Measurements from ENCODE around the gene MICAL2.

Gene MICAL2

DNA sequence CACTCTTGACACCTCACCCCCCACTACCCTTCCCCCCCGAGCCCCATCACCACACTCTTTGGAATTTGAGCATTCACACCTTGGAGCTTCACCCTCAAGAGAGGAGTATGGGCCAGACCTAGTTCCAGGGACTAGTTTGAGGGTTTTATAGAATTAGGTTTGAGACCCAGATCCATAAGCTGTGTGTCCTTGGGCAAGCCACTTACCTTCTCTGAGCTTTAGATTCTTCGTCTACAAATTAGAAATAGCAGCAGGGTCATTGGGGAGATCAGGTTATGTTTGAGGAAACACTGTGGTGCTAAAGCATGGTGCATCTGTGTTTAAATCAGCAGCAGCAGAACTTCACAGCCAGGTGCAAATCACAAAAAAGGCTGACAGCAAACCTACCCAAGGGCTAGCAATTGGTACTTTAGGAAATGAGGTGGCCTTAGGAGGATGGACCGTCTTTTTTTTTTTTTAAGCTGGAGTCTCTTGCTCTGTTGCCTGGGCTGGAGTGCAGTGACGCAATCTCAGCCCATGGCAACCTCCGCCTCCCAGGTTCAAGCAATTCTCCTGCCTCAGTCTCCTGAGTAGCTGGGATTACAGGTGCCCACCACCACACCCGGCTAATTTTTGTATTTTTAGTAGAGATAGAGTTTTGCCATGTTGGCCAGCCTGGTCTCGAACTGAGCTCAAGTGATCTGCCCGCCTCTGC, 114.8 kb downstream of the MICAL2 start:
- no peaks in the 10 kb centered on the region for H3K27me3 ChIP-seq (ENCODE audit: control insufficient read depth in 1 of 2, insufficient read depth in 2 of 2, low read length in 2 of 2)
- H3K9me3 ChIP-seq (ENCODE audit: low read length) = no peaks in the 10 kb centered on the region
- no peak overlapping the region for H3K27ac ChIP-seq (ENCODE audit: low read depth, low read length)
- peaks cover 74% of the 10 kb centered on the region for H3K36me3 ChIP-seq (ENCODE audit: insufficient read depth, low read length)
- H3K4me3 ChIP-seq (ENCODE audit: low read depth in 1 of 2, low read length in 2 of 2) = no peak overlapping the region
- H3K4me1 ChIP-seq (ENCODE audit: insufficient read depth, low read length) = peaks cover 29% of the 10 kb centered on the region
- H3K9ac ChIP-seq (ENCODE audit: low read length) = no peak overlapping the region

DNA sequence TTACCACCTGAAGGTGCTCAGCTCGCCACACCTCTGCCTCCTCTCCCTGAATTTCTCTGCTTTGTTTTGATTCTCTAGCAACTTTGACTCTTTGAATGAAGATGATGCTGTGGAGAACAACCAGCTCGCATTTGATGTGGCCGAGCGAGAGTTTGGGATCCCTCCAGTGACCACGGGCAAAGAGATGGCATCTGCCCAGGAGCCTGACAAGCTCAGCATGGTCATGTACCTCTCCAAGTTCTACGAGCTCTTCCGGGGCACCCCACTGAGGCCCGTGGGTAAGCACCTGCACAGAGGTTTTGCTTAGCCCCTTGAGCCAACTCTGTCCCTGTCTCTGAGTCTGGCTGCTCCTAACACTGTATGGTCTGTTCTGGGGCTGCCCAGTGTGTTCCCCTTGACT, 115.7 kb downstream of the MICAL2 start:
- H3K36me3 ChIP-seq (ENCODE audit: insufficient read depth, low read length) = peaks cover 79% of the 10 kb centered on the region
- no peaks in the 10 kb centered on the region for H3K27me3 ChIP-seq (ENCODE audit: control insufficient read depth in 1 of 2, insufficient read depth in 2 of 2, low read length in 2 of 2)
- H3K4me3 ChIP-seq (ENCODE audit: low read depth in 1 of 2, low read length in 2 of 2) = no peak overlapping the region
- peaks cover 20% of the 10 kb centered on the region for H3K4me1 ChIP-seq (ENCODE audit: insufficient read depth, low read length)
- H3K9me3 ChIP-seq (ENCODE audit: low read length) = no peaks in the 10 kb centered on the region
- no peak overlapping the region for H3K9ac ChIP-seq (ENCODE audit: low read length)
- no peak overlapping the region for H3K27ac ChIP-seq (ENCODE audit: low read depth, low read length)

DNA sequence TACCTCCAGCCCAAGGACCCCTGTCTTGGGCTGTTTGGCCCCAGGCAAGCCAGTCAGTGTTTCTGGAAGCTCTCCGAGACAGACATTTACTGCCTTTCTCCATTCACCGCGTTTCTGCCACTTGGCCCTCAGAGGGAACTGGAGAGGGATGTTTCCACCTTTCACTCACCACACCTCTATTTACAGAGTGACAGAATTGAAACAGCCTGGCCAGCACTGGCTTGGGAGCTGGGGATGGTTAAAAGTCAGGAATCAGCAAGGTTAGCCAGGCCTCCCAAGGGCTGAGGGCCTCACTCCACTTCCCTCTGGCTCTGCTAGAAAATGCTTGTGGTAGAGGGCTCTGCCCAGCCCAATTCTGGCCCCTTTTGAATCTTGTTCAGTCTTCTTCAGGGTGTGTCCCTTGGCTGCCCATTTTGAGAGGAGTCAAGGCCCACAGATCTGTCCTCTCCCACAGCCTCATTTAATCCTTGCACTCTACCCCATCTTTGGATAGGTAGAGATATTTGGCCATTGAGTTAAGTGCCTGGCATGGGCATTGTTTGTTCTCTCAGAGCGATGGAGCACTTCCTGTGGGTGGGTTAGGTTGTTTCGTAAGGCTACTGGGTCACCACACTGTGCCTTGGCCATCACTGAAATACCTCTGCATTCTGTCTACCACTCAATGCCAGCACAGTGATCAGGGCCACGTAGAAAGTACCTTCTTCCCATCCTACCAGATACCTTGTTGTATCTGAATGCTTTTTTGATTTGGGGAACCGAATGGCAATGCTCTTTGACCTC, 119.2 kb downstream of the MICAL2 start:
- peaks cover 65% of the 10 kb centered on the region for H3K36me3 ChIP-seq (ENCODE audit: insufficient read depth, low read length)
- no peak overlapping the region for H3K27ac ChIP-seq (ENCODE audit: low read depth, low read length)

DNA sequence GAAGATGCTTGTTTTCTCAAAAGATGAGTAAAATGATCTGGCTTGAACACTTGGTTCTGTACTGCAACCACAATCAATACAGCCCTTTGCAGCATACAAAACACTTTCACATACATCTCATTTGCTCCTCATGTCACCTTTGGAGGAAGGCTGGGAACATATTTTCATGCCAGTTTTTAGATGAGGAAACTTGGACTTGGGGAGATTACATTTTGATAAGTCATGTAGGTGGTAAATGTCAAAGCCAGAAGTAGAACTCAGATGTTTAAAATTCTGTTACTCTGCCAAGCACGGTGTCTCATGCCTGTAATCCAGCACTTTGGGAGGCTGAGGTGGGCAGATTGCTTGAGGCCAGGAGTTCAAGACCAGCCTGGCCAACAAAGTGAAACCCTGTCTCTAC, 121.8 kb downstream of the MICAL2 start:
- Histone ChIP-seq H3K27me3 (ENCODE audit: control insufficient read depth in 1 of 2, insufficient read depth in 2 of 2, low read length in 2 of 2) (no peaks in the 10 kb centered on the region), H3K36me3 (ENCODE audit: insufficient read depth, low read length) (peaks cover 47% of the 10 kb centered on the region), H3K4me3 (ENCODE audit: low read depth in 1 of 2, low read length in 2 of 2) (no peak overlapping the region), H3K4me1 (ENCODE audit: insufficient read depth, low read length) (peaks cover 37% of the 10 kb centered on the region), H3K9ac (ENCODE audit: low read length) (no peak overlapping the region), H3K27ac (ENCODE audit: low read depth, low read length) (peak overlapping the region; percentile 36), H3K9me3 (ENCODE audit: low read length) (no peaks in the 10 kb centered on the region)

More for the DNA sequence above, 119.2 kb downstream of the MICAL2 start:
- Histone ChIP-seq H3K9ac (ENCODE audit: low read length) (no peak overlapping the region), H3K27me3 (ENCODE audit: control insufficient read depth in 1 of 2, insufficient read depth in 2 of 2, low read length in 2 of 2) (no peaks in the 10 kb centered on the region), H3K4me1 (ENCODE audit: insufficient read depth, low read length) (peaks cover 12% of the 10 kb centered on the region), H3K9me3 (ENCODE audit: low read length) (no peaks in the 10 kb centered on the region), H3K4me3 (ENCODE audit: low read depth in 1 of 2, low read length in 2 of 2) (no peak overlapping the region)

DNA sequence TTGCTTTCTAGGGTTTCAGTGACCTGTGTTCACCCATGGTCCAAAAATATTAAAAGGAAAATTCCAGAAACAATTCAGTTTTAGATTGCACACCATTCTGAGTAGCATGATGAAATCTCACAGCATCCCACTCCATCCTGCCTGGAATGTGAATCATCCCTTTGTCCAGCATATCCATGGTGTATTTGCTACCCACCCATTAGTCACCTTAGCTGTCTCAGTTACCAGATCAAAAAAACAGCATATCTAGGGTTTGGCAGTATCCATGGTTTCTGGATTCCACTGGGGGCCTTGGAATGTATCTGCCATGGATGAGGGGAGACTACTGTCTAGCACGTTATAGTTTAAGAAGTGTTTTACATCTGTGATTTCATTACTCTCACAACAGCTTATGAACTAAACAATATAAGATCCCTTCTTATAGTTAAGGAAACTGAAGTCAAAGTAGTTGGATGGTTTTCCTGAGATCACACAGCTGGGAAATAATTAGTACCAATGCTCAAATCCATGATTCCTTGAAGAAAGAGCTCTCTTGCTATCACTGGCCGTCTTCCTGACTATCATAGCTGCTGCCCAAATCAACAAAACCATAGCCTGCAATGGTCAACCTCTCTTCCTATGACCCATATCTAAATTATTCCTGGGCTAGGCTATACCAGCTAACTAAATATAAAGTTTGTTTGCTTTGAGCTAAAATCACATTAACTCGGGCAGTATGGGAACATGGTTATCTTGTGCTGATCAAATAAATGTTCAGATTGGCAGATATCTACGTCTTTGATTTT, 122.6 kb downstream of the MICAL2 start:
- Histone ChIP-seq H3K36me3 (ENCODE audit: insufficient read depth, low read length) (peaks cover 40% of the 10 kb centered on the region), H3K27me3 (ENCODE audit: control insufficient read depth in 1 of 2, insufficient read depth in 2 of 2, low read length in 2 of 2) (no peaks in the 10 kb centered on the region), H3K9me3 (ENCODE audit: low read length) (no peaks in the 10 kb centered on the region), H3K4me3 (ENCODE audit: low read depth in 1 of 2, low read length in 2 of 2) (no peak overlapping the region), H3K27ac (ENCODE audit: low read depth, low read length) (peak overlapping the region; percentile 10), H3K9ac (ENCODE audit: low read length) (no peak overlapping the region), H3K4me1 (ENCODE audit: insufficient read depth, low read length) (peaks cover 46% of the 10 kb centered on the region)

DNA sequence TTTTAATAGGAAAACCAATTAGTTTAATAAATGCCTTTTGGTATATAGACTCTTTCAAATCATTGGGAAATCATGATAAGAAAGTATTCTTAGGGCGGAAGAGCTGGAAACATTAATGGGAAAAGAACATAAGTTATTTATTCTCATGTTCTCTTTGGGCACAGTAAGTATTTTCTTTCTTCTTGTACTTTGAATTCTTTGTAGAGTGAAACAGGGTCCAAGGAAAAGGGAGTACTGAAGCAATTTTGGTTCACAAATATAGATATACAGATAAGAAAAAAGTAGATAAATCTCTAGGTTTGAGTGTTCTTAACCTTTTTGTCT, 123.2 kb downstream of the MICAL2 start:
- peaks cover 51% of the 10 kb centered on the region for H3K4me1 ChIP-seq (ENCODE audit: insufficient read depth, low read length)
- no peak overlapping the region for H3K27ac ChIP-seq (ENCODE audit: low read depth, low read length)
- peaks cover 35% of the 10 kb centered on the region for H3K36me3 ChIP-seq (ENCODE audit: insufficient read depth, low read length)
- no peaks in the 10 kb centered on the region for H3K9me3 ChIP-seq (ENCODE audit: low read length)
- H3K27me3 ChIP-seq (ENCODE audit: control insufficient read depth in 1 of 2, insufficient read depth in 2 of 2, low read length in 2 of 2) = no peaks in the 10 kb centered on the region
- no peak overlapping the region for H3K9ac ChIP-seq (ENCODE audit: low read length)
- H3K4me3 ChIP-seq (ENCODE audit: low read depth in 1 of 2, low read length in 2 of 2) = no peak overlapping the region

DNA sequence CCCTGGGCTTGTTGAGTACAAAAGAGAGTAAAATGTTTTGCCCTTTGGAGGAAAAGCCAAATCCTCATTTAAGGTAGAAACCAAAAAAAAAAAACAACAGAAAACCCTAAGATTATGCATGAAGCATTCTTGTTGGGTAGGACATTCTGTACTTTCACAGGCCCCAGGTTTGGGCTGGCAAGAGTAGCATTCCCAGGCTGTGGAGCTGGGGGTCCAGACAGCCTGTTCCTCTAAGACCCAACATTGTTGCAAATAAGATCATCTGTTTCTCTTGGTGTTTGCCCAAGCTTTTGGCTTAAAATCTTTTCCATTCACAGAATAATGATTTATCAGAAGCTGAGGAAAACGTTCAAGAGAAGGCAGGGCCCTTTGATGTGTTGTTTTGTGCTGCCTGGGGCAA, 123.8 kb downstream of the MICAL2 start:
- Histone ChIP-seq H3K27me3 (ENCODE audit: control insufficient read depth in 1 of 2, insufficient read depth in 2 of 2, low read length in 2 of 2) (no peaks in the 10 kb centered on the region), H3K36me3 (ENCODE audit: insufficient read depth, low read length) (peaks cover 28% of the 10 kb centered on the region), H3K4me3 (ENCODE audit: low read depth in 1 of 2, low read length in 2 of 2) (no peak overlapping the region), H3K9me3 (ENCODE audit: low read length) (no peaks in the 10 kb centered on the region), H3K4me1 (ENCODE audit: insufficient read depth, low read length) (peaks cover 58% of the 10 kb centered on the region), H3K9ac (ENCODE audit: low read length) (no peak overlapping the region), H3K27ac (ENCODE audit: low read depth, low read length) (peak overlapping the region; percentile 33)

DNA sequence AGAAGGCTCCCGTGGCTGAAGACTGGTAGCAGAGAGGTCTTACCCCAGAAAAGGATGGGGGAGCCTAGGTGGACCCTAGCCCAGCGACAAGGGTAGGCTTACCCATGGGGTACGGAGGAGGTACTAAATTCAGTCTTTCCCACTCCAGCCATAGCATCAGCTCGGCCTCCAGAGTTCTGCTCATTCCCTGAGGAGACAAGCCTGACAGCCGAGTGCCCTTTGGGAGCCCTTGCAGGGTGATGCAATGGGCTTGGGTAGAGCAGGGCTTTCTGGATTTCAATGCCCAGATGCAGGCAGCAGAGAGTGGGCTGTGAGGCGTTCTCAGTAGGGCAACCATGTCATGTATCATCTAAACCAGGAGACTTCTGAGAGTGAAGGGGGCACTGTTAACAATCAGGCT, 124.7 kb downstream of the MICAL2 start:
- no peak overlapping the region for H3K4me3 ChIP-seq (ENCODE audit: low read depth in 1 of 2, low read length in 2 of 2)
- H3K27ac ChIP-seq (ENCODE audit: low read depth, low read length) = peak overlapping the region; percentile 33
- H3K36me3 ChIP-seq (ENCODE audit: insufficient read depth, low read length) = peaks cover 24% of the 10 kb centered on the region
- H3K9ac ChIP-seq (ENCODE audit: low read length) = no peak overlapping the region
- H3K9me3 ChIP-seq (ENCODE audit: low read length) = no peaks in the 10 kb centered on the region
- peaks cover 67% of the 10 kb centered on the region for H3K4me1 ChIP-seq (ENCODE audit: insufficient read depth, low read length)
- no peaks in the 10 kb centered on the region for H3K27me3 ChIP-seq (ENCODE audit: control insufficient read depth in 1 of 2, insufficient read depth in 2 of 2, low read length in 2 of 2)

DNA sequence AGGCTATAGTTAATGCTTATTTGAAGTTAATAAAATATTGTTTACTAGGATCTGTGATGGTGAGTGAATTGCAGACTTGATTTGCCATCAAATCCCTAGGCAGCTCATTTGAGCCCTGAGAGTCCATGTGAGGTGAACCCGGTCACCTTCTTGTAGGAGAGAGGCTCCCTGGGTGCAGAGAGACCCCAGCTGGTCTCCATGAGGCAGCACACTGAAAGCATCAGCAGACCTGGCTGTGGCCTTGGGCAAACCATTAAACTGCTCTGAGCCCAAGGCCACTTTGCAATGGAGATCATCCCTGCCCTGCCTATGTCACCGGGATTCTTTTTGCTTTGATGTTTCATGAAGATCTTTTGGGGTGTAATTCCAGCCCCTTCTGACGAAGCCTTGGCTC, 125.2 kb downstream of the MICAL2 start:
- H3K36me3 ChIP-seq (ENCODE audit: insufficient read depth, low read length) = peaks cover 24% of the 10 kb centered on the region
- H3K9me3 ChIP-seq (ENCODE audit: low read length) = no peaks in the 10 kb centered on the region
- no peak overlapping the region for H3K9ac ChIP-seq (ENCODE audit: low read length)
- H3K4me3 ChIP-seq (ENCODE audit: low read depth in 1 of 2, low read length in 2 of 2) = no peak overlapping the region
- peak overlapping the region; percentile 86 for H3K27ac ChIP-seq (ENCODE audit: low read depth, low read length)
- no peaks in the 10 kb centered on the region for H3K27me3 ChIP-seq (ENCODE audit: control insufficient read depth in 1 of 2, insufficient read depth in 2 of 2, low read length in 2 of 2)
- peaks cover 71% of the 10 kb centered on the region for H3K4me1 ChIP-seq (ENCODE audit: insufficient read depth, low read length)

DNA sequence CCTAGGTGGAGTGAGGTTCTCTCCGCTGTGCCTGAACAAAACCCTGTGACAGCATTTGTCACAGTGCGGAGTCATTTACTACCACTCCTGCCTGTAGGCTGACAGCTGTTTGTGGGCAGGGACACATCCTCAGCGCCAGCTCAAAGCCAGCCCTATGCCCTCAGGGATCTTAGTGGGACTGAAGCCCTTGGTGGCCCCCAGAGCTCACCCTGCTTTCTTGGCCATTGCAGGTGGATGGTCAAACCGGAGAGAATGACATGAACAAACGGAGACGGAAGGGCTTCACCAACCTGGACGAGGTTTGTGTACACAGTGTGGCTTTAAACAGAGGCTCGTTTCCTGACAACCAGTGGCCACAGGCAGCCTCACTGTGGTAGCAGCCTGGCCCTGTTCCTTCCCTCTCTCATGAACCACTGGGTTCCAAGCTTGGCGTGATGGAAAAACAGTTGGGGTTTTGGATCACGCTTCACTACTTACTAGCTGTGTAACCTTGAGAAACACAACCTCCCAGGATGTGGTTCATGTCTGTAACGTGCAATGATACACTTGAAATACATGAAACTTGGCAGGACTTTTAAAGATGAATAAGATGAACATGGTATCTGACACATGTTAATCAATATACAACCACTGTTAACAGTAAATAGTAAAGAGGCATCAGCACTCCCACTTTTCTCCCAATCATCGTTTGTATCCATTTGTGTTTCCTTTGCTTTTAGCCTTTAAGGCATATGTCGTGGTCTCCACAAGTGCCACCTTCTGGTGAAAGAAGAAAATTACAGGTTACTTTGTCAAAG, 125.8 kb downstream of the MICAL2 start:
- peak overlapping the region; percentile 86 for H3K27ac ChIP-seq (ENCODE audit: low read depth, low read length)
- H3K9me3 ChIP-seq (ENCODE audit: low read length) = no peaks in the 10 kb centered on the region
- H3K36me3 ChIP-seq (ENCODE audit: insufficient read depth, low read length) = peaks cover 29% of the 10 kb centered on the region
- no peak overlapping the region for H3K9ac ChIP-seq (ENCODE audit: low read length)
- H3K27me3 ChIP-seq (ENCODE audit: control insufficient read depth in 1 of 2, insufficient read depth in 2 of 2, low read length in 2 of 2) = no peaks in the 10 kb centered on the region
- H3K4me1 ChIP-seq (ENCODE audit: insufficient read depth, low read length) = peaks cover 77% of the 10 kb centered on the region
- no peak overlapping the region for H3K4me3 ChIP-seq (ENCODE audit: low read depth in 1 of 2, low read length in 2 of 2)

DNA sequence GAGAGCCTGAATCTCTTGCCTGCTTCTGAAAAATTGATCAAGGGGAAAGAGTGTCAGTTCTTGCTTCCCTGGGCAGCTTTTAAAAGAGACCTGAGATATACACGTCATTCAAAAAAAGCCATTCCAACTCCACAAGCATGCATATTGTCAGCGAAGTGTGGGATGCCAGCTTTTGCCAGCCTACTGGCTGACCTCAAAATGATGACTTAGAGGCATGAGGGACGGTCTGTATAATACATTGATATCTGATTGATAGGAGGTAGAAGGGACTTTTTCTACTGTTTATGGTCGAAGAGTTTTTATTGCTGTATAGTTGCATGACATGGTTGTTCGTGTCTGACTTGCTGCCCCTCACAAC, 126.3 kb downstream of the MICAL2 start:
- Histone ChIP-seq H3K4me1 (ENCODE audit: insufficient read depth, low read length) (peaks cover 72% of the 10 kb centered on the region), H3K27me3 (ENCODE audit: control insufficient read depth in 1 of 2, insufficient read depth in 2 of 2, low read length in 2 of 2) (no peaks in the 10 kb centered on the region), H3K27ac (ENCODE audit: low read depth, low read length) (peak overlapping the region; percentile 86), H3K36me3 (ENCODE audit: insufficient read depth, low read length) (peaks cover 29% of the 10 kb centered on the region), H3K9ac (ENCODE audit: low read length) (peak overlapping the region; percentile 12), H3K9me3 (ENCODE audit: low read length) (no peaks in the 10 kb centered on the region), H3K4me3 (ENCODE audit: low read depth in 1 of 2, low read length in 2 of 2) (no peak overlapping the region)

All from muscle layer of colon (tissue), 2 donors.